CD4-positive, CD25-positive, alpha-beta regulatory T cell (primary cell): ENCODE data around the gene CCDC6. TPM values are rescaled to one million over a fixed set of nuclear protein-coding genes. Genes with fewer than 3 reads are reported as not detected.
A peak's percentile ranks its signal among the peaks of the same experiment; 100 is the strongest.
"Not testable (repeated sequence)": the region's sequence is repeated elsewhere in the genome, so short reads cannot be mapped to it uniquely, and the experiment has no call there.

Experiments
- ATAC-seq, 2 donors: fragments of 150-1000 bp; cut with Tn5 transposase; one replicate each; pipeline ENCODE4 v1.10.0; 2021; ENCODE audit warnings: low read depth in 2 of 2, moderate number of reproducible peaks in 2 of 2, moderate library complexity in 1 of 2
- DNase-seq, 3 donors: peaks; one replicate each; pipeline versions ENCODE4 v3.0.0 to v3.0.0-alpha.2; 2012 to 2022; ENCODE audit warnings: mixed read lengths in 1 of 3
- H3K27ac ChIP-seq: one replicate; pipeline ENCODE4 v1.7.0; 2013; ENCODE audit warnings: mild to moderate bottlenecking, low read length; ENCODE audit not compliant: insufficient read depth, poor library complexity, severe bottlenecking
- H3K27me3 ChIP-seq: one replicate; pipeline ENCODE4 v1.7.0; 2013; ENCODE audit warnings: low read length; ENCODE audit not compliant: control insufficient read depth, insufficient read depth
- H3K36me3 ChIP-seq: one replicate; pipeline ENCODE4 v1.7.0; 2013; ENCODE audit warnings: mild to moderate bottlenecking, low read length, moderate library complexity; ENCODE audit not compliant: control insufficient read depth, insufficient read depth
- H3K4me1 ChIP-seq: 2 replicates; pipeline ENCODE4 v1.7.0; 2013; ENCODE audit warnings: mild to moderate bottlenecking, low read length; ENCODE audit not compliant: insufficient read depth, control insufficient read depth, poor library complexity, severe bottlenecking
- H3K4me3 ChIP-seq: one replicate; pipeline ENCODE4 v1.7.0; 2013; ENCODE audit warnings: low read depth, mild to moderate bottlenecking, low read length, moderate library complexity
- H3K9me3 ChIP-seq, 2 experiments: 1 replicate in 1 of 2; 2 replicates in 1 of 2; pipeline ENCODE4 v1.7.0; 2013; ENCODE audit warnings: low read length in 2 of 2, mild to moderate bottlenecking in 1 of 2, moderate library complexity in 1 of 2; ENCODE audit not compliant: control insufficient read depth in 2 of 2
- H3K27ac Mint-ChIP-seq, 3 donors: one replicate each; pipeline ENCODE4 v1.8.0; 2020 to 2022; ENCODE audit warnings: mild to moderate bottlenecking in 3 of 3, mixed read lengths in 3 of 3, moderate library complexity in 2 of 3
- H3K27me3 Mint-ChIP-seq: one replicate; pipeline ENCODE4 v1.8.0; 2022; ENCODE audit warnings: mild to moderate bottlenecking, mixed read lengths
- H3K36me3 Mint-ChIP-seq: one replicate; pipeline ENCODE4 v1.8.0; 2020; ENCODE audit warnings: mixed read lengths
- H3K4me1 Mint-ChIP-seq, 4 donors: one replicate each; pipeline ENCODE4 v1.8.0; 2020 to 2022; ENCODE audit warnings: mixed read lengths in 4 of 4, mild to moderate bottlenecking in 1 of 4
- H3K4me3 Mint-ChIP-seq, 4 donors: one replicate each; pipeline ENCODE4 v1.8.0; 2020 to 2022; ENCODE audit warnings: mild to moderate bottlenecking in 4 of 4, mixed read lengths in 4 of 4, moderate library complexity in 3 of 4
- H3K9me3 Mint-ChIP-seq, 7 donors: one replicate each; pipeline ENCODE4 v1.8.0; 2020 to 2022; ENCODE audit warnings: mixed read lengths in 7 of 7, mild to moderate bottlenecking in 3 of 7, moderate library complexity in 2 of 7
- polyA plus RNA-seq, 4 donors: library from polyadenylated mRNA; unstranded; fragments of 300-500 nt; fragmentation: Illumina TruSeq; gene quantifications; one replicate each; pipeline ENCODE4 v1.2.3, GENCODE V29; 2021
- total RNA-seq: library from RNA; stranded (reverse); gene quantifications from one replicate; pipeline ENCODE4 v1.2.3, GENCODE V29; 2022

The CCDC6 gene
- total and polyA plus RNA-seq, 5 donors from 2014 or later, result 4.4 to 24.8 (median 5.0) TPM

DNA sequence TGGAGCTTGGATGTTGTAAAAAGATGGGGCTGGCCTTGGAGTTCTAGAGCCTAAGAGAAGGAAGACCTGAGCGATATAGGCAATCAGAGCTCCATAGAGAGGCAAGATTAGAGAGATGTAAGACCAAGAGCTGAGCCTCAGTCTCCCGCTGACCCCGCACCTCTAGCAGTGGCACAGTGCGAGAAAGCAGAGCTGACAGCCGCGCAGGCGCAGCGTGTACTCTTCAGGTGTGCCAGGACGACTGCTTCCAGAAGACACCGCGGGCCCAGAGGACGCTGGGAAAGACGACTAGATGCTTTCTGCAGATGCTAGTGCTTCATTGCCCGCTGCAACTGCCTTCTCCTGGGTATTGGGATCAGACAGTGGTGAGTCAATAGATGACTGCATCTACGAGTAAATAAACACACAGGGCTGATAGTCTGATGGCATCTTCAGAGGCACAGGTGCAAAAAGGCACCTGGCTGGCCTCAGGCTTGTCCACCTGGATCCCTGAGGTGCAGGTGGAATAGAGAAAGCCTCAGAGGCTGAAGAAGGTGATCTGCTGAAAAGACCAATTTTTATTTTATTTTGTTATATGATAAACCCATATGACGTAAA lies 38.1 kb upstream of the CCDC6 start:
- Histone ChIP-seq H3K4me1 (no peaks in the 10 kb centered on the region), H3K27ac (no peak overlapping the region), H3K4me3 (no peak overlapping the region), H3K36me3 (no peaks in the 10 kb centered on the region), H3K9me3 (no peaks in the 10 kb centered on the region), H3K27me3 (no peaks in the 10 kb centered on the region)
- Mint-ChIP-seq H3K36me3 (no peaks in the 10 kb centered on the region), H3K27me3 (peaks cover 13% of the 10 kb centered on the region), H3K4me1 (peaks cover 0 to 4% (median 0%) of the 10 kb centered on the region in 4 donors), H3K27ac (no peak overlapping the region), H3K4me3 (no peak overlapping the region), H3K9me3 (peaks cover 0 to 3% (median 0%) of the 10 kb centered on the region in 7 donors)
- ATAC-seq, result no peak
- no peak for DNase-seq

DNA sequence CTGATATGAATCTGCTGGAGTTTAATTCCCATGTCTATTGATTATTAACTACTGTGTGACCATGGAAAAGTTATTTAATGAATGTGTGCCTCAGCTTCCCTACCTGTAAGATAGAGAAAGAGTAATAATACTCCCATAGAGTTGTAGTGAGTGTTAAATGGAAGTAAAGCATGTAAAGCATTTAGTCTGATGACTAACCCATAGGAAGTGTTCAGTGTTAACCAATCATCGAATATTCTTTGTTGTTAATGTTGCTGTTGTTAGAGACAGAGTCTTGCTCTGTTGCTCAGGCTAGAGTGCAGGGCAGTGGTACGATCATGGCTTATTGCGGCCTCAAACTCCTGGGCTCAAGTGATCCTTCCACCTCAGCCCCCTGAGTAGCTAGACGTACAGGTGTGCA lies 36.2 kb upstream of the CCDC6 start:
- no peaks in the 10 kb centered on the region for H3K9me3 Mint-ChIP-seq
- ATAC-seq, result no peak
- H3K27me3 Mint-ChIP-seq, result no peaks in the 10 kb centered on the region
- no peaks in the 10 kb centered on the region for H3K4me1 Mint-ChIP-seq
- Histone ChIP-seq H3K27me3 (no peaks in the 10 kb centered on the region), H3K9me3 (no peaks in the 10 kb centered on the region), H3K36me3 (no peaks in the 10 kb centered on the region), H3K4me3 (no peak overlapping the region), H3K27ac (no peak overlapping the region), H3K4me1 (no peaks in the 10 kb centered on the region)
- H3K4me3 Mint-ChIP-seq, result no peak overlapping the region
- no peaks in the 10 kb centered on the region for H3K36me3 Mint-ChIP-seq
- no peak overlapping the region for H3K27ac Mint-ChIP-seq
- DNase-seq, result no peak

DNA sequence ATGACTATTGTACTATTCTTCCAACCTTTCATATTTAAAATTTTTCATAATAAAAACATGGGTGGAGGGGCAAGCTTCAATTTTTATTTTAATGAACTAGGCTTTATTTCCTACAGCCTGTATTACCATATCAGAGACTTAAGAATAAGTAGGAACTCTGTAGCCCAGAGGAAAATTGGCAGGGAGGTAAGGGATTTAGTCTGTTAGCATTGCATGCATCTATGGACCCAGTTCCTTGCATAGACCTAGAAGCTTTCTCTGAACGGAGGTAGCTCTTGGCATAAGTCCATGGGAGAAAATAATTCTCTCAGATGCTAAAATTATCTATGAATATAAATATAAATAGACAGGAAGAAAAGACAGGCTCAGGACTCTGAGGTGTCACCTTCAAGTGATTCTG lies 31.4 kb upstream of the CCDC6 start:
- no peak overlapping the region for H3K27ac Mint-ChIP-seq

DNA sequence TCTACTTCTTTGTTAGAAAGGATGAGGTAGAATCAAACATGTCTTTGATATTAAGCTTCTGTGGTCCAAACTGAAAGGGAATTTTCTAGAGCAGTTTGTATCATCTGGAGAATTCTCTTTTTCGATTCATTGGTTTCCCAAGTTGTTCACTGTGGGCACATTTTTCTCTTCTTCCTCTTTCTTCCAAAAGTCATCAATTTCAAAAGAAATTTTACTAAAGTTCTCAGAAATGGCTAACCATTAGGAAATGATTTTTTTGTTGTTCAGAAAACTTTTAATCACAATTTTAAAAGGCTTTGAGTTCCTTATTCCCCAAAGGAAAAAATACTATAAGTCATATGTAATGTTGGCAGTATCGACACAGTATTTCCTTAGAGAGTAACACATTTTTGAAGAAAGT lies 28.3 kb upstream of the CCDC6 start:
- Mint-ChIP-seq H3K4me3 (no peak overlapping the region), H3K27me3 (peaks cover 12% of the 10 kb centered on the region), H3K27ac (no peak overlapping the region), H3K9me3 (peaks cover 0 to 6% (median 0%) of the 10 kb centered on the region in 7 donors), H3K4me1 (peaks cover 0 to 2% (median 0%) of the 10 kb centered on the region in 4 donors), H3K36me3 (no peaks in the 10 kb centered on the region)
- no peaks in the 10 kb centered on the region for H3K36me3 ChIP-seq
- no peaks in the 10 kb centered on the region for H3K4me1 ChIP-seq
- no peaks in the 10 kb centered on the region for H3K27me3 ChIP-seq
- H3K27ac ChIP-seq, result no peak overlapping the region
- DNase-seq (no peak), ATAC-seq (no peak)
- H3K9me3 ChIP-seq, result no peaks in the 10 kb centered on the region
- H3K4me3 ChIP-seq, result no peak overlapping the region

More for the DNA sequence above, 31.4 kb upstream of the CCDC6 start:
- no peaks in the 10 kb centered on the region for H3K9me3 ChIP-seq
- H3K27ac ChIP-seq, result no peak overlapping the region
- Mint-ChIP-seq H3K27me3 (peaks cover 8% of the 10 kb centered on the region), H3K4me1 (no peaks in the 10 kb centered on the region), H3K9me3 (peaks cover 0 to 1% (median 0%) of the 10 kb centered on the region in 7 donors), H3K36me3 (no peaks in the 10 kb centered on the region), H3K4me3 (no peak overlapping the region)
- no peak overlapping the region for H3K4me3 ChIP-seq
- no peaks in the 10 kb centered on the region for H3K27me3 ChIP-seq
- no peaks in the 10 kb centered on the region for H3K36me3 ChIP-seq
- H3K4me1 ChIP-seq, result no peaks in the 10 kb centered on the region
- DNase-seq (no peak), ATAC-seq (no peak)

DNA sequence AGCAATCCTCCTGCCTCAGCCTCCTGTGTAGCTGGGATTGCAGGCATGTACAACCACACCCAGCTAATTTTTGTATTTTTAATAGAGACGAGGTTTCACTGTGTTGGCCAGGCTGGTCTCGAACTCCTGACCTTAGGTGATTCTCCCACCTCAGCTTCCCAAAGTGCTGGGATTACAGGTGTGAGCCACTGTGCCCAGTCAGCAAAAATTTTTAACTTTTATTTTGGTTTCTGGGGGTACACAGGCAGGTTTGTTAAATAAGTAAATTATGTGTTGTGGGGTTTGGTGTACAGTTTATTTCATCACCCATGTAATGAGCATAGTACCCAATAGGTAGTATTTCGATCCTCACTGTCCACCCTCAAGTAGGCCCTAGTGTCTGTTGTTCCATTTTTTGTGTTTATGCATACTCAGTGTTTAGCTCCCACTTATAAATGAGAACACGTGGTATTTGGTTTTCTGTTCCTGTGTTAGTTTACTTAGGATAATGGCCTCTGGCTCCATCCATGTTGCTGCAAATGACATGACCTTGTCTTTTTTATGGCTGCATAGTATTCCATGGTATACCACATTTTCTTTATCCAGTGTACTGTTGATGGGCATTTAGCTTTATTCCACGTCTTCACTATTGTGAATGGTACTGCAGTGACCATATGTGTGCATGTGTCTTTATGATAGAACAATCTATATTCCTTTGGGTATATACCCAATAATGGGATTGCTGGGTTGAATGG lies 24.6 kb upstream of the CCDC6 start:
- H3K36me3 Mint-ChIP-seq, H3K27me3 Mint-ChIP-seq, DNase-seq, H3K27me3 ChIP-seq, H3K9me3 Mint-ChIP-seq, H3K4me1 Mint-ChIP-seq, ATAC-seq, H3K9me3 ChIP-seq, H3K4me3 ChIP-seq, H3K4me3 Mint-ChIP-seq, H3K4me1 ChIP-seq, H3K27ac ChIP-seq, H3K36me3 ChIP-seq, H3K27ac Mint-ChIP-seq: not testable (repeated sequence)

DNA sequence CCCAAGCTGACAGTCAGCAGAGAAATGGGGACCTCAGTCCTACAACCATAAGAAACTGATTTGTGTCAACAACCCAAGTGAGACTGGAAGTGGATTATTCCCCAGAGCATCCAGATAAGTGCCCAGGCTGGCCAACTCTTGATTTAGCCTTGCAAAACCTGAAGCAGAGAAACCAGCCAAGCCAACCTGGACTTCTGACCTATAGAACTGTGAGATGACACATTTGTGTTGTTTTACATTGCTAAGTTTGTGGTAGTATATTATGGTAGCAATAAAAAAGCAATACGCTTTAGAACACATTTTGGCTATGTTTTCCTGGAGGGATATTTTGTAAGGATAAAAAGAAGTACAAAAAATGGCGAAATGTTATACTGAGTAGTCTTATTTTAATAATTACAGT lies 19.7 kb upstream of the CCDC6 start:
- H3K27ac ChIP-seq, result no peak overlapping the region
- Mint-ChIP-seq H3K4me1 (no peaks in the 10 kb centered on the region), H3K9me3 (peaks cover 1 to 21% (median 10%) of the 10 kb centered on the region in 7 donors), H3K27me3 (peaks cover 7% of the 10 kb centered on the region), H3K36me3 (peaks cover 3% of the 10 kb centered on the region), H3K4me3 (no peak overlapping the region), H3K27ac (no peak overlapping the region)
- ATAC-seq, result no peak
- no peaks in the 10 kb centered on the region for H3K4me1 ChIP-seq
- peaks cover 2% of the 10 kb centered on the region for H3K27me3 ChIP-seq
- no peaks in the 10 kb centered on the region for H3K36me3 ChIP-seq
- no peak for DNase-seq
- H3K9me3 ChIP-seq, result peaks cover 6 to 14% of the 10 kb centered on the region in 2 experiments
- no peak overlapping the region for H3K4me3 ChIP-seq

DNA sequence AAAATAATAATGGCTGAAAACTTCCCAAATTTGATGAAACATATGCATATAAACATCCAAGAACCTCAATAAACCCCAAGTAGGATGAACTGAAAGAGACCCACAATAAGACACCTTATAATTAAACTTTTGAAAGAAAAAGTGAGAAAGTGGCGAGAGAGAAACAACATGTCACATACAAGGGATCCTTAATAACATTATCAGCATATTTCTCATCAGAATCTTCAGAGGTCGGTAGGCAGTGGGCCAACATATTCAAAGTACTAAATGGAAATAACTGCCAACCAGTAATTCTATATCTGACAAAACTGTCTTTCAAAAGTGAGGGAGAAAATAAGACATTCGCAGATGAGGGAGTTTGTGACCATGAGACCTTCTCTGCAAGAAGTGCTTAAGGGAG lies 16.6 kb upstream of the CCDC6 start:
- peaks cover 11% of the 10 kb centered on the region for H3K27me3 Mint-ChIP-seq
- Histone ChIP-seq H3K36me3 (no peaks in the 10 kb centered on the region), H3K4me1 (no peaks in the 10 kb centered on the region), H3K27ac (no peak overlapping the region), H3K27me3 (peaks cover 8% of the 10 kb centered on the region), H3K9me3 (peaks cover 6 to 14% of the 10 kb centered on the region in 2 experiments), H3K4me3 (no peak overlapping the region)
- H3K9me3 Mint-ChIP-seq, result peaks cover 3 to 20% (median 10%) of the 10 kb centered on the region in 7 donors
- H3K27ac Mint-ChIP-seq, result peak overlapping the region in 1 of 3 donors; percentile 11
- DNase-seq (no peak), ATAC-seq (no peak)
- no peak overlapping the region for H3K4me3 Mint-ChIP-seq
- H3K4me1 Mint-ChIP-seq, result no peaks in the 10 kb centered on the region
- peaks cover 3% of the 10 kb centered on the region for H3K36me3 Mint-ChIP-seq

DNA sequence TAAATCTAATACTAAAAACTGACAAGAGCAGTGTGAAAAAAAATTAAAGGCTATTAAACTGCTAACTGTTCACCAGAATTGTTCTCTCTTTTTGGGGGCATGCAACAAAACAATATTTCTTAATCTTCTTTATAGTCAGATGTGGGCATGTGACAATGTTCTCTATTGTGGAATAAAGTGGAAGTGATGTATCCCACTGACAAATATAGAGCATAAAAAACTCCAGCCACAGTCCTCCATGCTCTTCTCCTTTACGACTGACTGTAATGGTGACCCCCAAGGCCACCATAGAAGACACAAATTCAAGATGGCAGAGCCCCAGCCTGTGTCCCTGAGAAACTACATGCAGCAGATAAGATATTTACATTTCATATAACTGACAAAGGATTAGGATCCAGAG lies 11.6 kb upstream of the CCDC6 start:
- Mint-ChIP-seq H3K27me3 (peaks cover 21% of the 10 kb centered on the region), H3K9me3 (peaks cover 5 to 28% (median 11%) of the 10 kb centered on the region in 7 donors), H3K4me1 (no peaks in the 10 kb centered on the region), H3K27ac (no peak overlapping the region), H3K4me3 (no peak overlapping the region), H3K36me3 (no peaks in the 10 kb centered on the region)
- H3K27ac ChIP-seq, result no peak overlapping the region
- peaks cover 14 to 16% of the 10 kb centered on the region in 2 experiments for H3K9me3 ChIP-seq
- H3K4me1 ChIP-seq, result no peaks in the 10 kb centered on the region
- H3K36me3 ChIP-seq, result no peaks in the 10 kb centered on the region
- ATAC-seq (no peak), DNase-seq (no peak)
- peaks cover 10% of the 10 kb centered on the region for H3K27me3 ChIP-seq
- no peak overlapping the region for H3K4me3 ChIP-seq
